NOMO-1 treated with dmso at 0.1 percent for 144 hours (cell line): ENCODE results near the gene KSR2.
"Not testable (repeated sequence)": the region's sequence is repeated elsewhere in the genome, so short reads cannot be mapped to it uniquely, and the experiment has no call there.

Experiments
- DNase-seq: peaks from one replicate; lab custom pipeline; 2025; ENCODE audit not compliant: unreplicated experiment; lab: John Stamatoyannopoulos, UW

KSR2 gene

DNA sequence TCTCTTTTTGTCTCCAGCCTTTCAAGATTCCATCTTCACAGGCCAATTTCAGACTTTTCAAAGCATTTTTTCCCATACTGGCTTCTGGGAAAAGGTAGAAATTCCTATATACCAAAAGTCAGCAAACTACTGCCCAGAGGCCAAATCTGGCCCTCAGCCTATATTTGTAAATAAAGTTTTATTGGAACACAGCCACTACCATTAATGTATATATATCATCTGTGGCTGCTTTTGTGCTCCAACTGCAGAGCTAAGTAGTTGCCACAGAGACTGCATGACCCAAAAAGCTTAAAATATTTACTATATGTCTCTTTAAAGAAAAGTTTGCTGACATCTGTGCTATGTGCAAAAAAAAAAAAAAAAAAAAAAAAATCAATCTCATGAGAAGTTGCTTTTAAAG, 76.3 kb downstream of the KSR2 start:
- no peak for DNase-seq

DNA sequence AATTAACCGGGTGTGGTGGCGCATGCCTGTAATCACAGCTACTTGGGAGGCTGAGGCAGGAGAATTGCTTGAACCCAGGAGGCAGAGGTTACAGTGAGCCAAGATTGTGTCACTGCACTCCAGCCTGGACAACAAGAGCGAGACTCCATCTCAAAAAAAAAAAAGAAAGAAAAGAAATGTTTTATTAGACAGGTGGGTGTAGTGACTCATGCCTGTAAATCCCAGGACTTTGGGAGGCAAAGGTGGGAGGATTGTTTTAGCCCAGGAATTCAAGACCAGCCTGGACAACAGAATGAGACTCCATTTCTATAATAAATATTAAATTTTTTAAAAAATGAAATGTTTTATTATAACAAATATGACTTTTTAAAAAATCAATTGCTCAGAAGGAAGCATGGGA, 77.5 kb downstream of the KSR2 start:
- DNase-seq = not testable (repeated sequence)

DNA sequence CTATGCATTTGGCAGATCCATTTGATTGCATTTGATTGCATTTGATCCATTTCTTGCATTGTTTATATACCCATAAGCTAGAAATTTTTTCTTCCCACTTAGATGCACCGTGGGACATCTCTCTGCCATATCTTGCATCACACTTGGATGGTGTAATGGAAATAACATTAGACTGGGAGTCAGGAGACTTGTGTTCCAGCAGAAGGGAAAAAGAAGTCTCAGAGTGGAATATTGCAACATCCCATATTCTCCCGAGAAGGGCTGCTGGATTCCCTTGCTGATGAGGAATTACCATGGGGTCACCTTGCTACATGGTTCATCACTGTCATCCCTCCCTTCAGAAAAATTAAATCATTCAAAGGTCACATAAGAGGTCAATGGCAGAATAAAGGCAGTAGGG, 78.1 kb downstream of the KSR2 start:
- no peak for DNase-seq

DNA sequence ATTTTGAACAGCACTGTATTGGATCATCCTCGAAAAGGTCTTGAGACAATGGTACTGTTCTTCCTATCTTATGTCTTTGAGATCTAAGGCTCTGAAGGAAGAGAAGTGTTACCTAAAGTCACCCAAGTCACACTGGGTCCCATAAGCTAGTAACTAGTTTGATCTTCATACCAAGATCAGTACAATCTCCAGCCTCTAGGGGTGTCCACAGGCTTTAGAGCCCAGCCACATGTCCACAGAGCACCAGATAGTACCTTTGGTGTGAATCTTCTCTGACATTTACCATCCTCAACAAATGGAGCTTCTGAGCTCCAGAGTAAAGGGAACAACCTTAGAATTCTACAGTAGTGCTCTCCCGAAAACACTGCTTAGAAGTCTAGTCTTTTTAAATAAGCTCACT, 78.7 kb downstream of the KSR2 start:
- no peak for DNase-seq

DNA sequence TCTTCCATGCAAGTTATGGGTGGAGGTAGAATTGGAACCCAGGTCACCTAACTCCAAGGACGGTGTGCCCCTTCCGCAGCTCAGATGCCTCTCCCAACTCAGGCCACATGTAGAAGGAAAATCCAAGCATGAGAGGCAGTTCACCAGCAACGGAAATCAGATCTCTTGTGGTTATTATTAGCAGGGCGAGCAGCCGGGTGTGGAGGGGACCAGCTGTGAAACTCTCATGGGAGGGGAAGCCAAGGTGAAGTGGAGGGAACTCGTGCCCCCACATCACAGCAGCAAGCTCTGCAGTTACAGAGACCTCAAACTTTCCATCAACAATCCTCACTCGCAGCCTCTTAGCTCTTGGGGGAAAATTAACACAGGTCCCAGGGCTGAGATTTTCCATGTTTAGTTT, 79.7 kb downstream of the KSR2 start:
- no peak for DNase-seq

DNA sequence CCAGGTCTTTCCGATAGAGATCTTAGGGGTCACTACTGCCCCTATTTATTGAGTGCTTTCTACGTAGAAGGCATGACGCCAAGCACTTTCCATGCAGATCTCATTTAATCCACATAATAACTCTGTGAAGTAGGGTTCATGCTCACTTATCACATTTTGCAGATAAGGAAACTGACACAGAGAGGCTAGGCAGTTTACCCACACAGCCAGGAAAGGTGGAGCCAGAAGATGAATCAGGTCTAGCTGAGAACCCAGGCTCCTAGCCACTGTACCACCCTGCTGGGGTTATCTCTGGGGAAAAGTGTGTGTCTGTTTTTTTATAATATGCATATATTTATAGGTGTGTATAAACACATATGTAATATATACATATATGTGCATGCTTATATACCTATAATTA, 83.6 kb downstream of the KSR2 start:
- no peak for DNase-seq

DNA sequence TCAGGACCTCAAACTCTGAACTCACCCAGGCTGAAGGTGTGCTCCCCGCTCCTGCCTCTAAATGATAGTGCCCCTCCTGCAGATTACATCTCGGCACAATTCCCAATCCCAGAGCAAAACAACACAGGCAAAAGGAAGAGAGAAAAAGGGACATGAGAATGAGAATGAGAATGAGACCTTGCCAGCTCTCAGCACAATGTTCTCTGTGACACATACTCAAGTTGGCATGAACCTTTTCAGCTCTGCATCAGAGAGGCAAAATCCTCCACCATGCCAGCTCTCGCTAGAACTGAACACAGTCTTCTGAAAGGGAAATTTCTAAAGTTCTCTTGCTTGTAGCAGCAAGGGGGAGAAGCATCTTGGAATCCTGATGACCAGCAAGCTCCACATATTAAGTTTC, 84.6 kb downstream of the KSR2 start:
- DNase-seq = no peak

DNA sequence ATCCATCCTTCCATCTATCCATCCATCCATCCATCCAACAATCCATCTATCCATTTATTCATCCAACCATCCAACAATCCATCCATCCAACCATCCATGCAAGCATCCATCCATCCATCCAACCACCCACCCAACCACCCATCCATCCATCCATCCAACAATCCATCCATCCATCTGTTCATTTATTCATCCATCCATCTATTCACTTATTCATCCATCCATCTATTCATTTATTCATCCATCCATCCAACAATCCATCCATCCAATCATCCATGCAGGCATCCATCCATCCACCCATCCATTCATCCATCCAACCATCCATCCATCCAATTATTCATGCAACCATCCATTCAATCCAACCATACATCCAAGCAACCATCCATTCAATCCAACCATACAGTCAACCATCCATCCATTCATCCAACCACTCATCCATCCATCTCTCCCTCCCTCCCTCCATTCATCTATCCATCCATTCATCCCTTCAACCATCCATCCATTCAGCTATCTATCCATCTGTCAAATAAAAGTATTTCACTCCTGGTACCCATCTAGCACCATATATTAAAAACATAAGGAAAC, 86.1 kb downstream of the KSR2 start:
- DNase-seq = no peak

DNA sequence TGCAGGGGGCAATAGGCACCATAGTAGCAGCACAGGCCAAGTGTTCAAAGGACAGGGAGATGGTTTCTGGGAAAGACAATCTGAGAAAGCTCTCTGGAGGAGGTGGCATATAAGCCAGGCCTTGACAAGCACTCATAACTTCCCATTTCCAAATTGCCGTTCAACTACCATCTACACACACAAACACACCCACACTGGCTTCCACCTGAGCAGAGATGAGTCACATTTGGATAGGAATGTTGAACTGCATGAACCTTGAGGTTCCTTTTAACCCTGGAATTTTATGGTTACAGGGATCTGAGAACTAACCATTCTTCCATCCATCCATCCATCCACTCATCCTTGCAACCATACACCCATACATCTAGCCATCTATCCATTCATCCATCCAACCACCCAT, 86.6 kb downstream of the KSR2 start:
- no peak for DNase-seq

DNA sequence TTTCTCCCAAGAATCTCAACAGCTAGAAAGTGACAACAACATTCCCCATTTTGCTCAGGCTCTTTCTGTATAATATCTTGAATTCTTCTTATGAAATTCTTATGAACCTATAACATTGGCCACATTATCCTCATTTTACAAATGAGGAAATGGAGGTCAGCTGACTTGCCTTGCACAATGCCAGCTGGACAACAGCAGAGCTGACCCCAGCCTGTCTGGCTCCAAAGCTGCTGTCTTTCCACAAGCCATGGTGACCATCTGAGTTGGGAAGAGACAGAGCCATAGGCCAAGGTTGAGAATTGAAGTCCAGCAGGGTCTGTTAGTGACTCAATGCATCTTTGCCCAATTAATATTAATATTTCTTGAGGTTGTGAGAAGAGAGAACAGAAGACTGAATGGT, 87.3 kb downstream of the KSR2 start:
- DNase-seq = no peak

DNA sequence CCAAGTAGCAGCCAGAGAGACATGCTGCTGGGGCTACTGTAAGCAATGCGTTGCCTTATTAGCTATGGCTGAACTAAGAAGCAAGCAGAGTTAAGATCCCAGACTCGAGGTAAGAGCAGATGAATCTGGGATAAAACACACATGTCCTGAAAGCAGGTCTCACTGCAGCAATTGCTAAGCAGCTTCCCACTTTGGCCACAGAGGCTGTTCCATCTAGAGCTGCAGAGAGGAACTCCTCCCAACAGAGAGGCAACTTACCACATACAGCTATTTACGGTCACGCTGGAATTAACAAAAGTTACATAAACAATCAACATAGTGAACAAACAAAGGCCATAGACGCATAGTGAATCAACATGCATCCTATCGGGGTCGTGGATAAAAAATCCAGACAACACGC, 90.2 kb downstream of the KSR2 start:
- DNase-seq = no peak

DNA sequence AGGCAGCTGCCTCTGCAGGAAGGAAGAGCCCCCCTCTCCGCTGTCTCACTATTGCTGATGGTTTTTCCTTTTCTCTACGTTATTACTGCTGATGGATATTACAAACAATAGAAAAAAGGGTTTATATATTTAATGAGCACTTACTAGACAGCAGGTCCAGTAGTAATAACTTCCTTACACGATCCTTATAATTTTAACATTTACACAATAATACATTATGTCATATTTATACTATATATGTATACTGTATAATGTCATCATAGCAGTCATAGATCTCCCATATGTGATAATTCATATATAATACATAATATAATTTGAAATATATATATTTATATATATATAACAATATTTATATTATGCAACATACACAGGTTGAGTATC, 92.4 kb downstream of the KSR2 start:
- no peak for DNase-seq

DNA sequence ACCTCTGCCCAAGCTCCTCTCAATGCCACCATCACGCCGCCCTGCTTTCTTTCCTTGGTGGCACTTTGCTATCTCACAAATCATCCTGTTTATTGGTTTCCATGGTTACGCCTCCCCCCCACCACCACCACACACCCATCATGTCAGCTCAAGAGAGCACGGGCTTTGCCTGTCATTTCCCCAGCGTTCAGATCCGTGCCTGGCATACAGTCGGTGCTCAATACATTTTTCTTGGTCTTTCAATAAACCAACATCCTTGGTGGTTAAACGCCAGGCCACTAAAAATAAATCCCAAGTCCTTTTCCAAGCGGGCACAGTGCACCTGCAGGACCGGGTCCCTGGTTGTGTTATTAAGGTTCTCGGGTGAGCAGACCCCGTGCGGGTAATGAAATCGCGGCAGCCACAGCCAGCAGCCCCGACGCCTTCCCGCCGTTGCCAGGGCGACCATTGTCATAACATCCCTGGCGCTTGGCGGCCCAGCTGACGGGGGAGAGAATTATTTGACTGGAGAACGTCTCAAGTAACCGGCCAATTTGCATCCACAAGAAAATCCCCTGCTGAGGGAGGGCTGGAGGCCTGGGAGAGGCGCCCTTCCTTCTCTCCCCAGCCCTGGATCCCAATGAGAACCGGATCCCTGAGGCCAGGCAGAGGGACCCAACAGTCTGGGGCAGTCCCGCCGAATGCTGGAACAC, 92.9 kb downstream of the KSR2 start:
- no peak for DNase-seq

DNA sequence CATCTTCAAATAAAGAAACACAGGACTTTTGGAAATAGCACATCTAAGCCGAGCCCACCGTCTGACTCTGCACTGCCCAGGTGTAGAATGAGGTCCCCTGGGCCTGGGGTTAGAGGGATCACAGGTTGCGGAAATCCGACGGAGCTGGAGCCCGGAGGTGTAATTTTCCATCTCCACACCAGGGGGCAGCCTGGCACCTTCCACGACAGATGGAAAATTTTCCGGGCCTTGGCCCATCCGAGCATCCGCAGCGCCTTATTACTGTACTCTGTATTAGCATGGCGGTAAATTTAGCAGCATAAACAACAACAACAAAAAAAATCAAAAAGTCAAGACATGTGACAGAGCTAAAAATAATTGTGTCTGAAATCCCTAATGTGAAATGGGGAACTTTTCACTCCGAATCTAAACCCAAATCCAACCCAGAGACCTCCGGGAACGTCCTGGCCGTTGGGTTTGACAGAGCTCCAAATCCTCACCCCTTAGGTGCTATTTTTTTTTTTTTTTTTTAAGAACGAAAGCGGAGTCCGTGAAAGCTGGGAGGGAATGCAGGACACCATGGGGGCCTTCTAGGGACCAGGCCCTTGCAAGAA, 93.9 kb downstream of the KSR2 start:
- peak; percentile 19 for DNase-seq

DNA sequence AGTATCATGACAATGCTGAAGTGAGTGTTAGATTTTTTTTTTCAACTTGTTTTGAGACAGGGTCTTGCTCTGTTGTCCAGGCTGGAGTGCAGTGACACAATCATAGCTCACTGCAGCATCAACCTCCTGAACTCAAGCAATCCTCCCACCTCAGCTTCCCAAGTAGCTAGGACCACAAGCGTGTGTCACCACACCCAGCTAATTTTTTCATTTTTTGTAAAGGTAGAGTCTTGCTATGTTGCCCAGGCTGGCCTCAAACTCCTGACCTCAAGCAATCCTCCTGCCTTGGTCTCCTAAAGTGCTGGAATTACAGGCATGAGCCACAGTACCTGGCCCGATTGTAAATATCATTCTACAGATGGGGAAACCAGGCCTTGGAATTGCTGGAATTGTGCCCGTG, 94.6 kb downstream of the KSR2 start:
- not testable (repeated sequence) for DNase-seq

DNA sequence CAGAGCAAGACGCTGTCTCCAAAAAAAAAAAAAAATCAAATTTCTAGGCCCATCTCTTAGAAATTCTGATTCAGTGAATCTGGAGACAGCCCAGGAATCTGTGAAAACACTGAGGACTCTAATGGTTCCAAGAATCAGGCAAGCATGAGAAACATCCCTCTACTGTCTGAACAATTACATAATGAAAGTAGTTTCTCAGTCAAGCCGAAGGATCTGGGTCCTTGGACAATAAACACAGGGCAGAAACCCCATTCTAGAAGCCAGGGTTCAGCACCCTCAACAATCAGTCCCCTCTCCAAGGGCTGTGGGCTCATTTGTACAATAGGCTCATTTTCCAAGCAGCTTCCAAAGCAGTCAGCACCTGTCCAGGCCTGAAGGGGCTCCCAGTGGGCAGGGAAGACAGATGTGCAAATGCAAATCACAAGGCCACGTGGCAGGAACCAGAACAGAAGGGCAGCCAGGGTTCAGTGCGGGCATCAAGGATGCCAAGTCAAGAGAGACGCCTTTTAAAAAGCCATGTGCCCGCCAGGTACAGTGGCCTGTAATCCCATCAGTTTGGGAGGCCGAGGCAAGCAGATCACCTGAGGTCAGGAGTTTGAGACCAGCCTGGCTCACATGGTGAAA, 96.1 kb downstream of the KSR2 start:
- DNase-seq = no peak

DNA sequence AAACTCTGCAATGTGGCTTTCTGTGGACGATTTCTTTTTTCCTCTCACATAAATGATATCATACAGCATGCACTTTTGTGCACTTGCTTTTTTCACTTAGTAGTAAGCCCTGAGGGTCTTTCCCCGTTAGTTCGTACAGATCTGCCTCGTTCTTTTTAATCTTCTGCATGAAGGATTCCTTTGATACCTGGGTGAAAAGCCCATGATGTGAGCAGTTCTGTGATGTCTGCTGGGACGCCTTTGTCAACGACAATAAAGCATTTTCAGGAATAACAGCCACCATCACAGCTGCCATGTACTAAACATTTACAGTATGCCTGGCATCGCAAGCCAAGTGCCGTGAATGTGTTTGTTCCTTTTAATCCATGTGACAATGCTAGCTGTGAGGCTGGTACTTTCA, 99.2 kb downstream of the KSR2 start:
- DNase-seq = no peak

DNA sequence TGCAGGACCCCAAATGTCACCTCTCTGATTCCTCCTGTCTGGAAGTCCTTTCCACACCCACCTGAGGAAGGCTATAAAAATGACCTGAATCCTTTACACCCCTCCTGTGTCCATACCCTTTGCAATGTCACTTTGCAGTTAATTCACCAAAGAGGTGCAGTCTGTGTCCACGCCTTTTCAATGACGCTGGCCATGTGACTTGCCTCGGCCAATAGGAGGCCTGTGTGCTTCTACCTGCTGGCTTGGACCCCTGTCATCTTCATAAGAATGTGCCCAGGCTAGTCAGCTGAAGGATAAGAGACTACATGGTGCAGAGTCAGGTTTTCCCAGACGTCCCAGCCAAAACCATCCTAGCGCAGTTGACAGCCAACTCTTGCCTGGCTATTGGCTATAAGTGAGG, 101.4 kb downstream of the KSR2 start:
- no peak for DNase-seq

DNA sequence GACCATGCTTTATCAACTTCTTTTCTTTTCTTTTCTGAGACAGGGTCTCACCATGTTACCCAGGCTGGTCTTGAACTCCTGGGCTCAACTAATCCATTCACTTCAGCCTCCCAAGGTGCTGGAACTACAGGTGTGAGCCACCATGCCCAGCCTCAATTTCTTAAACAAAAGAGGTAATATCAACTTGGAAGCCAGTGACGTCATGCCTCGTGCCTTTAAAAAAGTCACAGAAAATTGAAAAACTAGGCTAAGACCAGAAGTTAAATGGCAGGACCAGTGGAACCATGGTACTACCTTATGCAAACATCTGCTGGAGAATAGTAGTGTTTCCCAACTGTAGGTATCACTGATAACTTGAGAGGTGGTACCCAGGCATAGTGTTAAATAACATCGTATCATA, 103.3 kb downstream of the KSR2 start:
- no peak for DNase-seq

DNA sequence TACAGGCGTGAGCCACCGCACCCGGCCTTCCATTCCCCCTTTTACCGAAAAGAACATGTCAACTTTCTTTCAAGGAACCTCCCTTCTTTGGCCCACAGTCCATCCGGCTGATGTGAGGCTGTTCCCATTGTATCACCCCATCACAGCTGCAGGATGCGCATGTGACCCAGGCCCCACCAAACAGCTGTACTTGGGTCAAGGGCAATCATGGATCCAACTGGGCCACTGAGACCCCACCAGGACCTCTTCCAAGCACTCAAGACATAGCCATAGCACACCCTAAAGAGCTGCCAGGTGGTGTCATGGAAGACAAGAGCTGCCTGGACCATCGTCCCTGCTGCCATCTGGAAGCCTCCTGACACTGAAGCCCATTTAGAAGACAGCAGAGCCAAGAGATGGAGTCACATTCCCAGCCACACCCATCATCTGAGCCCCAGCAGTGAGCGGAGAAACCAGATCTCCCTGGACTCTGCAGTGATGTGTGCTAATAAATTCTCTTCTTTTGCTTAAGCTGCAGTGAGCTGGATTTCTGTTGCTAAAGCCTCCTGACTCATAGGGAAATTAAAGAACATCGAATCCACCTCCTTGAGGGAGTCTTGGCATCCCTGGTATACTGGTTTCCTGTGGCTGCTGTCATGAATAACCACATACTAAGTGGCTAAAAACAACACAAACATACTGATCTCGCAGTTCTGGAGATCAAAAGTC, 105.6 kb downstream of the KSR2 start:
- DNase-seq = no peak

DNA sequence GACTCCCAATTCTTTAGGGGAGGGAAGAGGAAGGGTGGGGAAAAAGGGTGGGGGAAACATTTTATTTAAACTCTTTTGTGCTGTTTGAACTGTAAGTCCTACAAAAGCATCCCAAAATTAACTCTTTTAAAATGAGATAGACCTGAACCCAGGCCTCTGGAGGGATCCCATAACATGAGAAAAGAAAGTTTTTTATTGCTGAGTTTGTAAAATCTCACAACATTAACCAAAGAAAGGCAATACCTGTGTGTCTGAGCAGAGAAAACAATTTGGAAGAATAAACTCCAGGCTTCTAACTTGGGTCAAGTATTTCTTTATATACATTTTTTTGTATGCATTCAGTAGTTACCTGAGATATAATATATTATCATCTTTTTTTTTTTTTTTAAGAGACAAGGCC, 107.1 kb downstream of the KSR2 start:
- DNase-seq = no peak

DNA sequence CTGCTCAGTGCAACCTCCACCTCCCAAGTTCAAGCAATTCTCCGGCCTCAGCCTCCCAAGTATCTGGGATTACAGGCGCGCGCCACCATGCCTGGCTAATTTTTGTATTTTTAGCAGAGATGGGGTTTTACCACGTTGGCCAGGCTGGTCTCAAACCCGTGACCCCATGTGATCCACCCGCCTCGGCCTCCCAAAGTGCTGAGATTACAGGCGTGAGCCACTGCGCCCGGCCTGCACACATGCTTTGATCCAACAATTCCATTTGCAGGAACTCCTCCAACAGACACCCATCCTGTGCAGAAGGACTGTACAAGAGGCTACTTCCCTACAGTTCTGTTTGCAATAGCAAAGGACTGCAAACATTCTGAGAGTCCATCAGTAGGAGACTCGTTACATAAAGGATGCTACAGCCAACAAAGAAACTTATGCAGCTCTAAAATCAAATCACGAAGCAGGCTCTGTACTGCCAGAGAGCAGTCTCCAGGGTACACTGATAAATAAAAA, 108.0 kb downstream of the KSR2 start:
- DNase-seq = not testable (repeated sequence)
